Muscle layer of duodenum (tissue), 2 donors: Measurements from ENCODE around the gene MRPL12.
"Not testable (repeated sequence)": the region's sequence is repeated elsewhere in the genome, so short reads cannot be mapped to it uniquely, and the experiment has no call there.

ENCODE experiments used
- H3K27ac ChIP-seq: one replicate; pipeline ENCODE4 v1.7.0; 2013; ENCODE audit warnings: mild to moderate bottlenecking, low read length
- H3K27me3 ChIP-seq: one replicate; pipeline ENCODE4 v1.7.0; 2013; ENCODE audit warnings: low read depth, mild to moderate bottlenecking, control low read depth, low read length
- H3K36me3 ChIP-seq, 2 donors: one replicate each; pipeline ENCODE4 v1.7.0; 2013; ENCODE audit warnings: low read length in 2 of 2, control low read depth in 1 of 2, mild to moderate bottlenecking in 1 of 2; ENCODE audit not compliant: insufficient read depth in 2 of 2, control insufficient read depth in 1 of 2
- H3K4me1 ChIP-seq, 2 donors: one replicate each; pipeline ENCODE4 v1.7.0; 2013; ENCODE audit warnings: low read length in 2 of 2, mild to moderate bottlenecking in 2 of 2, control low read depth in 1 of 2, moderate library complexity in 1 of 2; ENCODE audit not compliant: insufficient read depth in 2 of 2, control insufficient read depth in 1 of 2
- H3K4me3 ChIP-seq, 2 donors: one replicate each; pipeline ENCODE4 v1.7.0; 2013; ENCODE audit warnings: low read length in 2 of 2, low read depth in 1 of 2, mild to moderate bottlenecking in 1 of 2
- H3K9me3 ChIP-seq, 2 donors: one replicate each; pipeline ENCODE4 v1.7.0; 2013; ENCODE audit warnings: low read length in 2 of 2, control low read depth in 1 of 2, mild to moderate bottlenecking in 1 of 2; ENCODE audit not compliant: control insufficient read depth in 1 of 2
- donor health status: healthy.

Gene MRPL12

DNA sequence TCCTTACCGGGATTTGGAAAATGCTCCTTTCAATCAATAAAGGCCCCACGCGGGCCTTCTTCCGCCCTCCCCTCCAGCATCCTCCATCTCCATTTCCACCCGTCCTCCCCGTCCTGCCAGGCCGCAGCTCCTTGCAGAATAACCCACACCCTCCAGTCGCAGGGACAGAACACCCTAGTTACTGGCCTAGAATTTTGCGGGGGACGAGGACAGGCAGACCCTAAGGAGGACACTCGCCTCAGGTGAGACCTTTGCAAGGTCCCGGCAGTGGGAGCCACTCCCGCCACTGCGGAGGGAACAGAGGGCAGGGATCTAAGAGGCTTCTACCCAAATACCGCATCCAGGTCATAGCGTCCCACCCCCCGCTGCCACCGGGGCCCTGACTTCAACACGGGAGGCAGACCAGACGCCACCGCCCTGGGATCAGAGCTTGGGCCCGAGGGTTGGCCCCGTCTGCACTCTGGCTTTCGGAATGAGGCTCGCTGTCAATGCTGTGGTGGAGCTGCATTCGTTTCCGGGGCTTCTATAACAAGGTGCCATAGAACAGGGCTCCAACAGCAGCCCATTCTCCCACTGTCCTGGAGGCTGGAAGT lies 35.7 kb downstream of the MRPL12 start:
- Histone ChIP-seq H3K36me3 (no peaks in the 10 kb centered on the region), H3K27me3 (no peaks in the 10 kb centered on the region)

GRCh38 chr17:81739593-81739992 lies 36.4 kb downstream of the MRPL12 start:
- H3K4me1 ChIP-seq, H3K9me3 ChIP-seq, H3K27ac ChIP-seq, H3K36me3 ChIP-seq, H3K27me3 ChIP-seq, H3K4me3 ChIP-seq: not testable (repeated sequence)

More for the DNA sequence above, 35.7 kb downstream of the MRPL12 start:
- H3K27ac ChIP-seq = no peak overlapping the region
- peaks cover 0 to 2% of the 10 kb centered on the region in 2 donors for H3K4me1 ChIP-seq
- H3K4me3 ChIP-seq = no peak overlapping the region
- no peaks in the 10 kb centered on the region for H3K9me3 ChIP-seq

DNA sequence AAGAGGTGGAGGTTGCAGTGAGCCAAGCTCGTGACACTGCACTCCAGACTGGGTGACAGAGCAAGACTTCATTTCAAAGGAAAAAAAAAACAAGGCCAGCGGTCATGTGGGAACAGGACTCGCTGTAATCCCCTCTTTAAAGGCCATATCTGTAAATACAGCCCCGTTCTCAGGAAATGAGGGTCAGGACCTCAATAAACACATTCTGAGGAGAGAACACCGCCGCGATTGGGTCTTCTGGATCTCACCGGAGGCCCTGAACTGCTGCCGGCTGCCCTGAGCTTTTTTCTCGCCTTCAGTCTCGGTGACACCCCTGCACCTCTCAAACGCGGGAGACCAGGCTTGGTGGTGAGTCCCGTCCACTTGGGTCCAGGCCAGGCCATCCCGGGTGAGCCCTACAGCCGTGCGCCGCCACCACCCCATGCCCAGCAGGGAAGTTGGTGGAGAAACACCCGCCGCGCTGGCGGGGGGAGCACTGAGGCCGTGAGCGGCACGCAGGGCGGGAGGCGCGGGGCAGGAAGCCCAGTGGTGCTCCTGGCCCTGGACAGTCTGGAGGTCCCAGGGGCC lies 37.3 kb downstream of the MRPL12 start:
- H3K27me3 ChIP-seq = no peaks in the 10 kb centered on the region
- no peak overlapping the region for H3K4me3 ChIP-seq
- no peaks in the 10 kb centered on the region for H3K4me1 ChIP-seq
- no peaks in the 10 kb centered on the region for H3K36me3 ChIP-seq
- H3K27ac ChIP-seq = no peak overlapping the region
- H3K9me3 ChIP-seq = no peaks in the 10 kb centered on the region

DNA sequence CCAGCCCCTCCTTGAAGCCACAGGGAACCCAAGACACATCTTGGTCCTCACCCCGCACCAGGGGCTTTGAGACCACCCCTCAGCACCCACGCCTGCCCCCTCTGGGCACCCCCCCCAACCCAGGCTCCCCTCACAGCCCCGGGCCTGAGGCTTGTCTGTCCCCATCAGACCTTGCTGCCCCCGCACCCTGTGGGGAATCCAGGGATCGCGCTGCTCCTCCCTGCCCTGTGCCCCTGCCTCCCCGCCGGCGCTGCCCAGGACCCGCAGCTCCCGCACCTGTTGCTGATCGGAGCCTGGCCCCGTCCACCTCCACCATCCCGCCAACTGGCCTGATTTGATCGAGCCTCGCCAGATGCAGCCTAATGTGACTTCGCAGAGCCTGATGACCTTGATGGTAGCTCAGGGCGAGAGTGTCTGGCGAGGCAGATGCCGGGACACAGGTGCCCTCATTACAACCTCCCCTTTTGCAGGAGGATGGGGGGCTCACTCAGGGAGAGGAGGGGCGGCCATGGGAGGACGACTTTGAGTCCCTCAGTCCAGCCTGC lies 38.0 kb downstream of the MRPL12 start:
- no peaks in the 10 kb centered on the region for H3K36me3 ChIP-seq
- no peaks in the 10 kb centered on the region for H3K27me3 ChIP-seq
- H3K4me1 ChIP-seq = no peaks in the 10 kb centered on the region
- H3K4me3 ChIP-seq = no peak overlapping the region
- no peak overlapping the region for H3K27ac ChIP-seq
- H3K9me3 ChIP-seq = no peaks in the 10 kb centered on the region

- H3K27ac ChIP-seq = no peak overlapping the region
- no peaks in the 10 kb centered on the region for H3K9me3 ChIP-seq
- H3K4me3 ChIP-seq = no peak overlapping the region
- H3K4me1 ChIP-seq = no peaks in the 10 kb centered on the region
- H3K27me3 ChIP-seq = no peaks in the 10 kb centered on the region
- H3K36me3 ChIP-seq = no peaks in the 10 kb centered on the region
These were observed 38.7 kb downstream of the MRPL12 start for GRCh38 chr17:81741594-81742452.
